Amniotic epithelial cell (primary cell): ENCODE results near the gene EOMES.
"Not testable (repeated sequence)": the region's sequence is repeated elsewhere in the genome, so short reads cannot be mapped to it uniquely, and the experiment has no call there.

ENCODE experiments used
- DNase-seq: peaks from one replicate; pipeline ENCODE4 v3.0.0-alpha.2; 2010; ENCODE audit warnings: low read depth

EOMES gene

GRCh38 chr3:27721717-27722564 lies at the start of gene EOMES:
TSS of gene EOMES (minus strand) at chr3:27722323. CDS start at chr3:27722294, 29 bp downstream.
- DNase-seq, result peak; percentile 28

- DNase-seq, result not testable (repeated sequence)
These were observed 48.3 kb upstream of the EOMES start for GRCh38 chr3:27770384-27770783.

- no peak for DNase-seq
These were observed 44.9 kb upstream of the EOMES start for GRCh38 chr3:27767000-27767399.

- DNase-seq, result peak; percentile 83
These were observed 36.0 kb upstream of the EOMES start for GRCh38 chr3:27758083-27758482.

GRCh38 chr3:27756877-27757276 lies 34.8 kb upstream of the EOMES start:
- DNase-seq, result no peak

GRCh38 chr3:27752926-27753325 lies 30.8 kb upstream of the EOMES start:
- no peak for DNase-seq

GRCh38 chr3:27749643-27750042 lies 27.5 kb upstream of the EOMES start:
- peak; percentile 50 for DNase-seq

GRCh38 chr3:27746838-27747237 lies 24.7 kb upstream of the EOMES start:
- DNase-seq, result no peak

GRCh38 chr3:27740854-27741253 lies 18.7 kb upstream of the EOMES start:
- no peak for DNase-seq

- DNase-seq, result no peak
These were observed 15.0 kb upstream of the EOMES start for GRCh38 chr3:27737091-27737490.

- no peak for DNase-seq
These were observed 8.9 kb upstream of the EOMES start for GRCh38 chr3:27730774-27731659.

GRCh38 chr3:27729748-27730611 lies 7.9 kb upstream of the EOMES start:
- DNase-seq, result no peak

GRCh38 chr3:27729325-27729724 lies 7.2 kb upstream of the EOMES start:
- no peak for DNase-seq

GRCh38 chr3:27728195-27729087 lies 6.3 kb upstream of the EOMES start:
- no peak for DNase-seq

GRCh38 chr3:27726240-27726639 lies 4.1 kb upstream of the EOMES start:
- DNase-seq, result no peak

GRCh38 chr3:27724459-27725197 lies 2.5 kb upstream of the EOMES start:
- no peak for DNase-seq

GRCh38 chr3:27723815-27724458 lies 1.8 kb upstream of the EOMES start:
- no peak for DNase-seq

GRCh38 chr3:27723456-27723814 lies 1.3 kb upstream of the EOMES start:
- DNase-seq, result no peak

- no peak for DNase-seq
These were observed 900 bp upstream of the EOMES start for GRCh38 chr3:27723001-27723445.
